CD4-positive, alpha-beta T cell (primary cell): ENCODE measurements around the gene HCST. TPM values are rescaled to one million over a fixed set of nuclear protein-coding genes. Genes with fewer than 3 reads are reported as not detected.
"Not testable (repeated sequence)": the region's sequence is repeated elsewhere in the genome, so short reads cannot be mapped to it uniquely, and the experiment has no call there.

Experiments used
- ATAC-seq: fragments of 200-7000 bp; cut with Tn5 transposase; one replicate; pipeline ENCODE4 v1.10.0; 2022; ENCODE audit warnings: mild to moderate bottlenecking; ENCODE audit not compliant: poor library complexity
- CTCF ChIA-PET: fragments of 350-600 bp; sonication (Branson Sonifier 250); formaldehyde crosslinking; loops from one replicate; lab custom pipeline; 2021; ENCODE audit warnings: antibody characterized with exemption, inconsistent platforms; lab: Charles Lee
- POLR2A ChIA-PET: fragments of 350-600 bp; sonication (Branson Sonifier 250); formaldehyde crosslinking; loops from one replicate; lab custom pipeline; 2021; ENCODE audit warnings: antibody characterized with exemption, inconsistent platforms; lab: Charles Lee
- DNase-seq, 14 experiments: peaks; one replicate each; pipeline ENCODE4 v3.0.0-alpha.2; 2013 to 2020; ENCODE audit warnings: mixed read lengths in 2 of 14
- H3K27ac ChIP-seq, 2 donors: one replicate each; pipeline versions ENCODE4 v1.5.1 to v1.7.0; 2013; ENCODE audit warnings: low read length in 2 of 2, low read depth in 1 of 2, mild to moderate bottlenecking in 1 of 2
- H3K27me3 ChIP-seq, 2 experiments: 1 replicate in 1 of 2; 2 replicates in 1 of 2; pipeline versions ENCODE4 v1.6.1 to v1.7.0; 2013; ENCODE audit warnings: low read length in 2 of 2, control low read depth in 1 of 2, mild to moderate bottlenecking in 1 of 2, moderate library complexity in 1 of 2; ENCODE audit not compliant: insufficient read depth in 2 of 2, control insufficient read depth in 1 of 2
- H3K36me3 ChIP-seq: one replicate; pipeline ENCODE4 v1.6.1; 2013; ENCODE audit warnings: low read length, control low read depth; ENCODE audit not compliant: insufficient read depth
- H3K4me1 ChIP-seq: one replicate; pipeline ENCODE4 v1.6.1; 2013; ENCODE audit warnings: low read length, control low read depth; ENCODE audit not compliant: insufficient read depth
- H3K4me3 ChIP-seq: one replicate; pipeline ENCODE4 v1.5.1; 2013; ENCODE audit warnings: mild to moderate bottlenecking, low read length, moderate library complexity
- H3K9me3 ChIP-seq, 2 experiments: 1 replicate in 1 of 2; 2 replicates in 1 of 2; pipeline versions ENCODE4 v1.6.1 to v1.7.0; 2013; ENCODE audit warnings: low read length in 2 of 2, mild to moderate bottlenecking in 2 of 2, control low read depth in 1 of 2, moderate library complexity in 1 of 2; ENCODE audit not compliant: control insufficient read depth in 1 of 2, insufficient read depth in 1 of 2
- H3K27ac Mint-ChIP-seq: one replicate; pipeline ENCODE4 v1.8.0; 2020; ENCODE audit warnings: mixed read lengths
- H3K27me3 Mint-ChIP-seq: one replicate; pipeline ENCODE4 v1.8.0; 2021; ENCODE audit warnings: mixed read lengths
- H3K36me3 Mint-ChIP-seq: one replicate; pipeline ENCODE4 v1.8.0; 2021; ENCODE audit warnings: low read depth, mixed read lengths
- H3K4me1 Mint-ChIP-seq: one replicate; pipeline ENCODE4 v1.8.0; 2021; ENCODE audit warnings: low read depth, mixed read lengths
- H3K4me3 Mint-ChIP-seq: one replicate; pipeline ENCODE4 v1.8.0; 2020; ENCODE audit warnings: mild to moderate bottlenecking, mixed read lengths
- H3K9me3 Mint-ChIP-seq: one replicate; pipeline ENCODE4 v1.8.0; 2020; ENCODE audit warnings: mixed read lengths
- CTCF ChIP-seq: fragments of 200-600 bp; IDR thresholded peaks from one replicate; pipeline ENCODE4 v1.8.0; 2022; ENCODE audit warnings: antibody characterized with exemption, mild to moderate bottlenecking
- intact Hi-C, 2 experiments: fragments of 100-400 bp; cut with DNase I in 1 of 2; cut with micrococcal nuclease in 1 of 2; formaldehyde crosslinking; loops; one replicate each; pipeline versions ENCODE4 v1.15.1 to v1.9.0; 2023 to 2025; cut with DNase I, micrococcal nuclease
- total RNA-seq, 174 experiments: library from RNA in 2 of 174; stranded (reverse) in 2 of 174; gene quantifications; one replicate each; pipeline ENCODE4 v1.2.3 and lab custom pipeline; 2021 to 2026

The HCST gene
- total RNA-seq, 2 experiments from 2014 or later = 72.4 to 78.6 TPM

- TF ChIP-seq CTCF = no peak
- Histone ChIP-seq H3K4me3 (peak overlapping the region; percentile 20), H3K4me1 (peaks cover 24% of the 10 kb centered on the region), H3K27ac (no peak overlapping the region), H3K9me3 (peaks cover 0 to 24% of the 10 kb centered on the region in 2 experiments), H3K36me3 (no peaks in the 10 kb centered on the region), H3K27me3 (peaks cover 35 to 42% of the 10 kb centered on the region in 2 experiments)
- peaks cover 15% of the 10 kb centered on the region for H3K4me1 Mint-ChIP-seq
- peak overlapping the region; percentile 63 for H3K4me3 Mint-ChIP-seq
- DNase-seq (peak; percentile 60 to 92 (median 76)), ATAC-seq (peak; percentile 96)
- H3K27me3 Mint-ChIP-seq = peaks cover 76% of the 10 kb centered on the region
- ChIA-PET CTCF (interaction anchor here (1.0 kb wide), 1 partner anchor 89 kb away, joined by 4 read pairs; no protein-coding TSS in a partner anchor), POLR2A (interaction anchor here (0.7 kb wide), 1 partner anchor 145 kb away, joined by 3 read pairs; the partner anchor contains the start of gene ALKBH6)
- no peak overlapping the region for H3K27ac Mint-ChIP-seq
- intact Hi-C loops = no loop called here
- no peaks in the 10 kb centered on the region for H3K9me3 Mint-ChIP-seq
- H3K36me3 Mint-ChIP-seq = no peaks in the 10 kb centered on the region
These were observed 32.8 kb upstream of the HCST start for GRCh38 chr19:35869327-35870123.

GRCh38 chr19:35870124-35870736 is 32.1 kb upstream of the HCST start:
- H3K4me1 ChIP-seq = peaks cover 24% of the 10 kb centered on the region
- H3K9me3 Mint-ChIP-seq, intact Hi-C loops, DNase-seq, ATAC-seq, H3K27ac Mint-ChIP-seq, H3K36me3 ChIP-seq, H3K36me3 Mint-ChIP-seq, H3K27ac ChIP-seq: not testable (repeated sequence)
- H3K4me1 Mint-ChIP-seq = peaks cover 15% of the 10 kb centered on the region
- ChIA-PET POLR2A (interaction anchor here (0.7 kb wide), 1 partner anchor 144 kb away, joined by 3 read pairs; the partner anchor contains the start of gene ALKBH6), CTCF (interaction anchor here (1.0 kb wide), 1 partner anchor 89 kb away, joined by 4 read pairs; no protein-coding TSS in a partner anchor)
- peak overlapping the region; percentile 20 for H3K4me3 ChIP-seq
- peaks cover 0 to 24% of the 10 kb centered on the region in 2 experiments for H3K9me3 ChIP-seq
- peaks cover 72% of the 10 kb centered on the region for H3K27me3 Mint-ChIP-seq
- H3K4me3 Mint-ChIP-seq = peak overlapping the region; percentile 52
- peaks cover 35 to 42% of the 10 kb centered on the region in 2 experiments for H3K27me3 ChIP-seq

GRCh38 chr19:35870798-35871197 is 31.5 kb upstream of the HCST start:
- Mint-ChIP-seq H3K27ac (no peak overlapping the region), H3K9me3 (no peaks in the 10 kb centered on the region), H3K4me1 (peaks cover 15% of the 10 kb centered on the region), H3K4me3 (no peak overlapping the region), H3K36me3 (no peaks in the 10 kb centered on the region), H3K27me3 (peaks cover 67% of the 10 kb centered on the region)
- peaks cover 0 to 24% of the 10 kb centered on the region in 2 experiments for H3K9me3 ChIP-seq
- ChIA-PET CTCF (no interaction called here), POLR2A (no interaction called here)
- H3K4me3 ChIP-seq = no peak overlapping the region
- no peak overlapping the region for H3K27ac ChIP-seq
- peaks cover 24% of the 10 kb centered on the region for H3K4me1 ChIP-seq
- intact Hi-C loops = no loop called here
- peaks cover 30 to 42% of the 10 kb centered on the region in 2 experiments for H3K27me3 ChIP-seq
- ATAC-seq (no peak), DNase-seq (peak in 1 of 14 experiments; percentile 29)
- TF ChIP-seq CTCF = no peak
- H3K36me3 ChIP-seq = no peaks in the 10 kb centered on the region
